Ishikawa (cell line): Measurements from ENCODE around the gene YIPF5.

Experiments
- TF ChIP-seq, protein P1 (sequence below): IDR thresholded peaks from 2 replicates; pipeline ENCODE4 v1.6.1; 2012
- TF ChIP-seq, protein P2 (sequence below): IDR thresholded peaks from 2 replicates; pipeline ENCODE4 v1.6.1; 2012

DNA sequence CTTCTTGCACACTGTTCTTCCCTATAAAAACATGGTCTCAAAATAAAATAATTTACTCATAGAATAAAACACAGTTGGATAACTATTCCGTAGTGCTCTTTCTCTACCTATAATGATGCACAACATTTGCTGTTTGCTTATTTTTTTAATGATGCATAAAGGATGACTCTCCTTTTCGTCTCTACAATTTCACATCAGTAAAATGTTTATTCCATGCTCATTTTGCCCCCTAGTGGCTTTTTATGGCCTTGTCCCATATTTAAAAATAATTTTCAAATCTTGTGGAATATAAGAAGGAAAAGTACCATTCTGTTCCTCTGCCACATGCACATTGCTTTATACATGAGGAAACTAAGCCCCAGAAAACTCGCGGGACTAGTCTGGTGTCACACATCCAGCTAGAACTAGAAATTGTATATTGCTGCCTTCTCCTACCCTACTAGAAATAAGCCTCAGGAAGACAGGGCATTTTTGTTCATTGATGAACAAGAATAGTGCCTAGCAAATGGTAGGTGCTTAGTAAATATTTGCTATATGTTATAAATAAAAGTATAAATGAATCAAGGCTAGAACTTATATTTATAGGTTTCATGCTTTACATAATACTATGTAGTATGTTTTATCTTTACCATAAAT lies 12.9 kb upstream of the YIPF5 start:
- TF ChIP-seq, protein P1, sequence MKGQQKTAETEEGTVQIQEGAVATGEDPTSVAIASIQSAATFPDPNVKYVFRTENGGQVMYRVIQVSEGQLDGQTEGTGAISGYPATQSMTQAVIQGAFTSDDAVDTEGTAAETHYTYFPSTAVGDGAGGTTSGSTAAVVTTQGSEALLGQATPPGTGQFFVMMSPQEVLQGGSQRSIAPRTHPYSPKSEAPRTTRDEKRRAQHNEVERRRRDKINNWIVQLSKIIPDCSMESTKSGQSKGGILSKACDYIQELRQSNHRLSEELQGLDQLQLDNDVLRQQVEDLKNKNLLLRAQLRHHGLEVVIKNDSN: no peak
- TF ChIP-seq, protein P2, sequence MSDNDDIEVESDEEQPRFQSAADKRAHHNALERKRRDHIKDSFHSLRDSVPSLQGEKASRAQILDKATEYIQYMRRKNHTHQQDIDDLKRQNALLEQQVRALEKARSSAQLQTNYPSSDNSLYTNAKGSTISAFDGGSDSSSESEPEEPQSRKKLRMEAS: no peak
